Measurements from ENCODE around the gene ARMC7.

- TF ChIP-seq SIN3A (IDR thresholded peaks at IDR 0.05; ENCODE audit: borderline replicate concordance, insufficient read depth, low read length) (no peak), REST (IDR thresholded peaks at IDR 0.05; ENCODE audit: insufficient read depth in 1 of 2, low read depth in 2 of 2, low read length in 2 of 2) (no peak)
Observed at GRCh38 chr17:75151930-75152329, 42.2 kb downstream of the ARMC7 start.
